Measurements from ENCODE around the gene UBL7.
"Not testable (repeated sequence)": the region's sequence is repeated elsewhere in the genome, so short reads cannot be mapped to it uniquely, and the experiment has no call there.

UBL7 gene

GRCh38 chr15:74460871-74461846 lies at the start of gene UBL7:
UBL7 (minus strand) TSS chr15:74461160; CDS start chr15:74458867, 2,293 bp downstream.
- peak; percentile 96 for DNase-seq (ENCODE audit: low spot score)

- DNase-seq (ENCODE audit: low spot score), result no peak
Measured at GRCh38 chr15:74506515-74506840, 45.5 kb upstream of the UBL7 start.

- no peak for DNase-seq (ENCODE audit: low spot score)
Measured at GRCh38 chr15:74505837-74506514, 45.0 kb upstream of the UBL7 start.

- no peak for DNase-seq (ENCODE audit: low spot score)
Measured at GRCh38 chr15:74504836-74505235, 43.9 kb upstream of the UBL7 start.

- DNase-seq (ENCODE audit: low spot score), result no peak
Measured at GRCh38 chr15:74504418-74504817, 43.5 kb upstream of the UBL7 start.

- DNase-seq (ENCODE audit: low spot score), result no peak
Measured at GRCh38 chr15:74502301-74502700, 41.3 kb upstream of the UBL7 start.

GRCh38 chr15:74500401-74500800 lies 39.4 kb upstream of the UBL7 start:
- DNase-seq (ENCODE audit: low spot score), result no peak

GRCh38 chr15:74499366-74499765 lies 38.4 kb upstream of the UBL7 start:
- no peak for DNase-seq (ENCODE audit: low spot score)

GRCh38 chr15:74497584-74497983 lies 36.6 kb upstream of the UBL7 start:
- DNase-seq (ENCODE audit: low spot score), result no peak

- DNase-seq (ENCODE audit: low spot score), result no peak
Measured at GRCh38 chr15:74496648-74497047, 35.7 kb upstream of the UBL7 start.

- DNase-seq (ENCODE audit: low spot score), result no peak
Measured at GRCh38 chr15:74490339-74490689, 29.4 kb upstream of the UBL7 start.

- DNase-seq (ENCODE audit: low spot score), result peak; percentile 27
Measured at GRCh38 chr15:74489518-74490338, 28.8 kb upstream of the UBL7 start.

- no peak for DNase-seq (ENCODE audit: low spot score)
Measured at GRCh38 chr15:74488776-74489175, 27.8 kb upstream of the UBL7 start.

GRCh38 chr15:74482661-74483060 lies 21.7 kb upstream of the UBL7 start:
- DNase-seq (ENCODE audit: low spot score), result no peak

GRCh38 chr15:74480364-74480763 lies 19.4 kb upstream of the UBL7 start:
- DNase-seq (ENCODE audit: low spot score), result not testable (repeated sequence)

- not testable (repeated sequence) for DNase-seq (ENCODE audit: low spot score)
Measured at GRCh38 chr15:74471621-74472020, 10.7 kb upstream of the UBL7 start.

- no peak for DNase-seq (ENCODE audit: low spot score)
Measured at GRCh38 chr15:74470631-74471395, 9.9 kb upstream of the UBL7 start.

GRCh38 chr15:74468341-74469032 lies 7.5 kb upstream of the UBL7 start:
- DNase-seq (ENCODE audit: low spot score), result no peak

- no peak for DNase-seq (ENCODE audit: low spot score)
Measured at GRCh38 chr15:74466570-74466969, 5.6 kb upstream of the UBL7 start.

- DNase-seq (ENCODE audit: low spot score), result no peak
Measured at GRCh38 chr15:74464897-74465296, 3.9 kb upstream of the UBL7 start.

- no peak for DNase-seq (ENCODE audit: low spot score)
Measured at GRCh38 chr15:74464216-74464615, 3.3 kb upstream of the UBL7 start.

All from putamen (tissue), 1 donor.